ENCODE data around the gene ZBTB8OS.
"Not testable (repeated sequence)": the region's sequence is repeated elsewhere in the genome, so short reads cannot be mapped to it uniquely, and the experiment has no call there.

Gene ZBTB8OS

DNA sequence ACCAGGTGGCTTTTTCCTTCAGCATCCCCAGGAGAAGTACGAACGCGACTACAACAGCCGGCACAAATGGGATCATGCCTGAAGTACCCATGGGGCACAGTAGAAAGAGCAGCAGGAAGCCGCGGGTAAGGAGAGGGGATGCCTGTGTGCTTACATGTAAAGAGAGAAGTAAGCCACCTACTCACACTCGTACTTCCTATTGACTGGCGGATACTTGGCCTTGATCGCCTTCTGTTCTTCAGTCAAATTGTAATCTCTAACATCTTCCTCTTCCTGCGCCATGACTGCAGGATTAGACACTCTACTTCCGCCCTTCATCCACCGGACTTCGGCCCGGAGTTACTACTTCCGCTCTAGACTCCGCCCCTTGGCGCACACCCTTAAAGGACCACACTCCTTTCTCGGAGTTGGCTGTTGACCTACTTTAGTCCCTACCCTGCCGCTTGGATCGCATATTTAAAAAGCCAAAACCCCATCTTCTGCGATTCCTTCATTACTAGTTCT, at the start of gene ZBTB8OS:
TSS of gene ZBTB8OS (minus strand) at position 303 of the 504 bp plus-strand sequence. CDS start at position 282, 21 bp downstream.
- peaks cover 47% of the 10 kb centered on the region for H3K4me1 Mint-ChIP-seq (ENCODE audit: low read depth)
- no peaks in the 10 kb centered on the region for H3K27me3 Mint-ChIP-seq
- peaks cover 10% of the 10 kb centered on the region for H3K36me3 Mint-ChIP-seq
- peak within 1 kb of the TSS; percentile 99 for H3K4me3 Mint-ChIP-seq
- peak within 1 kb of the TSS; percentile 100 for H3K27ac Mint-ChIP-seq
- H3K9me3 Mint-ChIP-seq (ENCODE audit: low read depth), result no peaks in the 10 kb centered on the region

DNA sequence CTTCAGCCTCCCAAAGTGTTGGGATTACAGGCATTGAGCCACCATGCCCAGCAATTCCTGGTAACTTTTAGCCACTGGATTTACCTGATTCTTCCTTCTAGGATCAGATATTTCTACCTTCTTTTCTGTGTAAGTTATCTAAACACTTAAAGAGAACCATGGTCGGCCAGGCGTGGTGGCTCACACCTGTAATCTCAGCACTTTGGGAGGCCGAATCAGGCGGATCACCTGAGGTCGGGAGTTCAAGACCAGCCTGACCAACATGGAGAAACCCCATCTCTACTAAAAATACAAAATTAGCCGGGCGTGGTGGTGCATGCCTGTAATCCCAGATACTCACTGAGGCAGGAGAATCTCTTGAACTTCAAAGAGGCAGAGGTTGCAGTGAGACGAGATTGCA, 46.6 kb upstream of the ZBTB8OS start:
- H3K36me3 Mint-ChIP-seq; H3K27ac Mint-ChIP-seq; H3K4me1 Mint-ChIP-seq (ENCODE audit: low read depth); H3K27me3 Mint-ChIP-seq; H3K9me3 Mint-ChIP-seq (ENCODE audit: low read depth); H3K4me3 Mint-ChIP-seq: not testable (repeated sequence)

DNA sequence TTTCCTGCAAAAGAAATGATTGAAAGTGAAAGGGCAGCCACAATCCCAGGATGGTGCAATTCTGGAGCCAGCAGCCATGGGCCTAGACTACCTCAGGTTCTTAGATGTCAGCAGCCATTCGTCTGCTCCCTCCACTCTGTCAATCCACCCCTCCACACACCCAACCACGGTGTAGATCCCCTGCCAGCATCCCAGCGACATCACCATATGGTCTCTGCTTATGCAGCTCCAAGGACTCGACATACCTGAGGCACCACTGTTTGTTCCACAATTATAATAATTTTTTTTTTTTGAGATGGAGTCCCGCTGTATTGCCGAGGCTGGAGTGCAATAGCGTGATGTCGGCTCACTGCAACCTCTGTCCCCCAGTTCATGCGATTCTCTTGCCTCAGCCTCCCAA, 45.7 kb upstream of the ZBTB8OS start:
- peaks cover under 1% of the 10 kb centered on the region for H3K27me3 Mint-ChIP-seq

DNA sequence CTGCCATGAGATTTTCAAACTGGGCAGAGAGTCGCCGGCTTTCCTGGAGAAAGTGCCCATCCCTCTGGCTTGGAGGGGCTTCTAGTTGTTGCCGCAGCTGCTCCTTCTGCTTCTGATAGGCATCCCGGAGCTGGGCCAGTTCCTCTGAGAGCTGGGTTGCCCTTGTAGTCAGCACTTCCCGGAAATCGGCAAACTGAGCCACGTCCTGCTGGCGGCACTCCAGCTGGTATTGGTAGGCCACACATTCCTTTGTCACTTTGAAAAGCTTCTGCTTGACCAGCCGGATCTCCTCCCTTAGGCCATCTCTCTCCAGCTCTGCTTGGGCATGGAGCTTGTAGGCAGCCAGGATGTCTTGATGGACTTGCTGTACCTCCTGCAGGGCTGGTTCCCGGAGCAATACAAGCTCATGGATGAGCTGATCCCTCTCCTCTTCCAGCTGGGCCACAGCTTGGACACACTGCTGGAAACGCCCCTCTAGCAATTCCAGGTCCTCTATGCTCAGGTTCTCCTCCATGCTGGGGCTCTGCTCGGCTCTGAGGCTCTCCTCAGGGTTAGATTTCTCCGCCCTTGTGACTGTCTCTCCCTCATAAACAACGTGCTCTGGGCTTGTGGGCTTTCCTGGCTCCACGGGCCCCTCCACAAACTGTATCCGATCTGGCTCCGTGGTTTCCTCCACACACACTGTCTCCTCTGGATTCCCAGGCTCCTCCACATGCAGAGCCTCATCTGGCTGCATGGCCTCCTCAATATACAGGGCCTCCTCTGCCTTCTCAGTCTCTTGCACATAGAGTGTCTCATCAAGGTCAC, 45.0 kb upstream of the ZBTB8OS start:
- H3K9me3 Mint-ChIP-seq (ENCODE audit: low read depth), result no peaks in the 10 kb centered on the region
- H3K36me3 Mint-ChIP-seq, result no peaks in the 10 kb centered on the region
- no peaks in the 10 kb centered on the region for H3K4me1 Mint-ChIP-seq (ENCODE audit: low read depth)
- H3K27ac Mint-ChIP-seq, result no peak overlapping the region
- no peak overlapping the region for H3K4me3 Mint-ChIP-seq
- no peaks in the 10 kb centered on the region for H3K27me3 Mint-ChIP-seq

More for the DNA sequence above, 45.7 kb upstream of the ZBTB8OS start:
- no peak overlapping the region for H3K4me3 Mint-ChIP-seq
- no peak overlapping the region for H3K27ac Mint-ChIP-seq
- H3K9me3 Mint-ChIP-seq (ENCODE audit: low read depth), result no peaks in the 10 kb centered on the region
- no peaks in the 10 kb centered on the region for H3K36me3 Mint-ChIP-seq
- no peaks in the 10 kb centered on the region for H3K4me1 Mint-ChIP-seq (ENCODE audit: low read depth)

DNA sequence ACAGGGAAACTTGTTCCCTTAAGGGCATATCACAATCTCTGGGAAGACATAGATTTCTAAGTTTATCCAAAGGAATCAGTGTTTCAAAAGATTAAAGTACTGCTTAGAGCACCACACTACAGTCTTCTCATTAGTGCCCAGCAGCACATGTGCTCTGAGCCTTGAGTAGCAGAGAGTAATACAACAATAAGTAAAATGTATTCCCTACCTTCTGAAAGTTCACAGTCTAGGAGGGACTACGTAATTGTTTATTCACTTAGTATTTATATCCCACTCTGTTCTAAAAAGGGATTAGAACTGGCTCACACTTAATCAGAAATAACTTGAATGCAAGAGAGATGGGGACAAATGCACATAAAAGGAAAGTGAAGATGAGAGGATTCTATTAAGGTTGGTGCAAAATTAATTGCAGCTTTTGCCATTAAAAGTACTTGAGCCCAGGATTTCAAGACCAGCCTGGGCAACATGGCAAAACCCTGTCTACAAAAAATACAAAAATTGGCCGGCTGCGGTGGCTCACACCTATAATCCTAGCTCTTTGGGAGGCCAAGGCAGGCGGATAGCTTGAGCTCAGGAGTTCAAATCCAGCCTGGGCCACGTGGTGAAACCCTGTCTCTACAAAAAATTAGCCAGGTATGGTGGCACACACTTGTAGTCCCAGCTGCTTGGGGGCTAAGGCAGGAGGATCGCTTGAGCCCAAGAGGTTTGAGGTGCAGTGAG, 43.3 kb upstream of the ZBTB8OS start:
- no peak overlapping the region for H3K4me3 Mint-ChIP-seq
- H3K36me3 Mint-ChIP-seq, result no peaks in the 10 kb centered on the region
- H3K27ac Mint-ChIP-seq, result no peak overlapping the region
- no peaks in the 10 kb centered on the region for H3K27me3 Mint-ChIP-seq
- no peaks in the 10 kb centered on the region for H3K9me3 Mint-ChIP-seq (ENCODE audit: low read depth)
- no peaks in the 10 kb centered on the region for H3K4me1 Mint-ChIP-seq (ENCODE audit: low read depth)

DNA sequence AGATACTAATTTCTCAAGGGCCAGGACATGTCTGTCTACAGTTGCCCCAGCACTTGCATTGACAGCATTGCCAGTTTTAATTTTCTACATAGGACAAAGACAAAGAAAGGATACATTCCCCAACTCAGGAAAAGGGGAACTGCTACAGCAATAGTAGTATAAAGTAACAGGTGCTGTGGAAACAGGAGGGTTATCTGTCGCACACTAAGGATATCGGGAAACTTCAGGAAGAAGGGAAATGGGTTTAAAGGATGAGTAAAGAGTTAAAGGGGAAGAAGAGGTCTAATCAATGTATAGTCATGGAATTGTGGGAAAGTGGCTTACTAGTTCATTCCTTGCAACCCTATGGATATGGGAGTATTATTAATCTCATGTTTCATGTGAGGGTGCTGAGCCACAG, 36.0 kb upstream of the ZBTB8OS start:
- Mint-ChIP-seq H3K27ac (peak overlapping the region; percentile 46), H3K27me3 (no peaks in the 10 kb centered on the region), H3K9me3 (ENCODE audit: low read depth) (no peaks in the 10 kb centered on the region), H3K36me3 (no peaks in the 10 kb centered on the region), H3K4me1 (ENCODE audit: low read depth) (peaks cover 5% of the 10 kb centered on the region), H3K4me3 (no peak overlapping the region)

DNA sequence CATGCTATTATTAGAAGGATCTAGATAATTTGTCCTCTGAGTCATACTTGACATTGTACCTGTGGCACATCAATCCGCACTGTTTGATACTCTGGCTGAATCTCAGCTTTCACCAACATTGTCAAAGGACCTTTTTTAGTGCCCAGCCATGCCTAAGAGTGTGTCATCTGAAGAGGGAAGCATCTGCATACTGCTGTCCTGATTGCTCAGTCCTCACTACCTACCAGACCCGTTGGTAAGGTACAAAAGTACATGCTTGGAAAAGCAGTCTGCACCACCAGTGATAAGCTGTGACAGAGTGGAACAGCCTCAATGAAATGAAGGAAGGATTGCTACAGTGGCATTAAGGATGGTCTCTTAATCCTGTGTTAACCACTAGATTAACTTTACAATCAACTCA, 35.1 kb upstream of the ZBTB8OS start:
- no peak overlapping the region for H3K4me3 Mint-ChIP-seq
- H3K27me3 Mint-ChIP-seq, result no peaks in the 10 kb centered on the region
- H3K27ac Mint-ChIP-seq, result no peak overlapping the region

DNA sequence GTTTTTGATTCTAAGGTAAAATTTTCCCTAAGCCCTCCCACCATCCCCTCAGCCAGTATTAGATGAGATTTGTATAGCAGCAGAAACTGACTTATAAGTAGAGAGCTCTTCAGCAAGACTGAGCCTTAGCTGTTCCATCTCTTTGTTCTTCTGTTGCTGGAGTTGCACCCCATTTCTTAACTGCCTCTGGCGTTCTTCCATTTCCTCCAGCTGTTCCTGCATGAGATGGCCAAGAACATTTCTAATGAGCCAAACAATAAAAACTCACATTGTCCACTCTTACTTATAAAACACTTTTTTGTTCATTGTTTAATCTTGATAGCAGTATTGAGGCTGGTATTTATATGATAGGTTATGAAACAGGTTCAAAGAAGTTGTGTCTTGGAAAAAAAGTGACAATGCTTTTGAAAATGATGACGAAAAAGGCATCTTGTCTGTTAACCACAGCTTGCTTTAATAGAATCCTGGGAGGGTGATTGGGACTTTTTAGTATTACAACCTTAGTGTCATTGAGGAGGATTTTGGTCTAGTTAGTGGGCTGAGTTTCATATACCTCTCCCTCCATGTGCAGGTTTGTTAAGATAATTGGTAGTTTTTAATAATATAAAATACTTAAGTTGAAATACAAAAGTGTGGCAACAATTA, 33.9 kb upstream of the ZBTB8OS start:
- no peaks in the 10 kb centered on the region for H3K27me3 Mint-ChIP-seq
- peak overlapping the region; percentile 51 for H3K27ac Mint-ChIP-seq
- peaks cover 5% of the 10 kb centered on the region for H3K4me1 Mint-ChIP-seq (ENCODE audit: low read depth)
- no peak overlapping the region for H3K4me3 Mint-ChIP-seq
- H3K36me3 Mint-ChIP-seq, result no peaks in the 10 kb centered on the region
- H3K9me3 Mint-ChIP-seq (ENCODE audit: low read depth), result no peaks in the 10 kb centered on the region

More for the DNA sequence above, 35.1 kb upstream of the ZBTB8OS start:
- Mint-ChIP-seq H3K4me1 (ENCODE audit: low read depth) (peaks cover 5% of the 10 kb centered on the region), H3K9me3 (ENCODE audit: low read depth) (no peaks in the 10 kb centered on the region), H3K36me3 (no peaks in the 10 kb centered on the region)

DNA sequence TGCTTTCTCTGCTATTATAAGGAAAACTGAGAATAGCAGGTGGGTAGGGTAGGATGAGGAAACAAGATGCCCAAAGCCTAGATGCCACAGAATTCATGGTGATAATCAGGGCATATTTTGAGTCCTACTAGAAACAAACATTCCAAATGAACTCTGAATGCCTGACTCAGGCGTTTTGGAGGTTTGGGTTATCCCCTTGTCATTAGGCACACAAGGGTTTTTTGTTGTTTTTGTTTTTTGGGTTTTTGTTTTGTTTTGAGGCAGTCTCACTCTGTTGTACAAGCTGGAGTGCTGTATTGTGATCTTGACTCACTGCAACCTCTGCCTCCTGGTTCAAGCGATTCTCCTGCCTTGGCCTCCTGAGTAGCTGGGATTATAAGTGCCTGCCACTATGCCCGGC, 33.0 kb upstream of the ZBTB8OS start:
- peaks cover 5% of the 10 kb centered on the region for H3K4me1 Mint-ChIP-seq (ENCODE audit: low read depth)
- no peaks in the 10 kb centered on the region for H3K9me3 Mint-ChIP-seq (ENCODE audit: low read depth)
- H3K27ac Mint-ChIP-seq, result no peak overlapping the region
- no peaks in the 10 kb centered on the region for H3K36me3 Mint-ChIP-seq
- no peaks in the 10 kb centered on the region for H3K27me3 Mint-ChIP-seq
- H3K4me3 Mint-ChIP-seq, result no peak overlapping the region

DNA sequence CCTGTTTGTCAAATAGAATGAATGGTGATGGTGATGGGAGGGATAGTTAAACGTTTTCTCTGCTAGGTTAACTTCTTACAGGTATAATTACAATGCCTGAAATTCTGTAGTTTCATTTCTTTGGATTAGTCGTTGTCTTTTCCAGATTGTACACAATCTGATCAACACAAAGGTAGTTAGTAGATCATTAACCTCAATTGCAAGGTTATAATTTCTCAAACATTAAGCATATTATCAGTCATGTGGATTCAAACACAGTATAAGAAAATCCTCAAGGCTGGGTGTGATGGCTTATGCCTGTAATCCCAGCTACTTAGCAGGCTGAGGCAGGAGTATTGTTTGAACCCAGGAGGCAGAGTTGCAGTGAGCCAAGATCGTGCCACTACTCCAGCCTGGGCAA, 31.6 kb upstream of the ZBTB8OS start:
- no peak overlapping the region for H3K4me3 Mint-ChIP-seq
- H3K27ac Mint-ChIP-seq, result no peak overlapping the region
- H3K4me1 Mint-ChIP-seq (ENCODE audit: low read depth), result peaks cover 5% of the 10 kb centered on the region
- H3K27me3 Mint-ChIP-seq, result no peaks in the 10 kb centered on the region
- H3K36me3 Mint-ChIP-seq, result peaks cover 3% of the 10 kb centered on the region
- H3K9me3 Mint-ChIP-seq (ENCODE audit: low read depth), result no peaks in the 10 kb centered on the region

DNA sequence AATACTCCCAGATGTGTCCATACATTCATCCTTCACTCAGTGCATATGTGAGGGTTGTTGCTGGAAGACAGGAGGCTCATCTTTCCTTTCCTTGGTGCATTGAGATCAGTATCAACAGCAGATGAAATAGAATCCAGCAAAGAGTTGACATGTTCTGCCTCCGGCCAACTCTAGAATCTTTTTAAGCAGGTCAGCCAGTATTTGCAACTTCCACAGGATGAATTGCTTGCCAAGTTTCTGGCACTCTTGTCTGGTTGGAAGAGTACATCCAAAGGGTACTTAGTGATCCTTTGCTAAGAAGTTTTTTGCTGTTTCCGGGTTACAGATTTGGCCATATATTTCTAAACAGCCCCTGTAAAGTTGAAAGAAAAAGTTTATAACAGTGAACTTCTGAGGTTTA, 31.2 kb upstream of the ZBTB8OS start:
- peaks cover 5% of the 10 kb centered on the region for H3K4me1 Mint-ChIP-seq (ENCODE audit: low read depth)
- no peaks in the 10 kb centered on the region for H3K9me3 Mint-ChIP-seq (ENCODE audit: low read depth)
- H3K27me3 Mint-ChIP-seq, result no peaks in the 10 kb centered on the region
- H3K36me3 Mint-ChIP-seq, result peaks cover 3% of the 10 kb centered on the region
- H3K27ac Mint-ChIP-seq, result no peak overlapping the region
- H3K4me3 Mint-ChIP-seq, result no peak overlapping the region

DNA sequence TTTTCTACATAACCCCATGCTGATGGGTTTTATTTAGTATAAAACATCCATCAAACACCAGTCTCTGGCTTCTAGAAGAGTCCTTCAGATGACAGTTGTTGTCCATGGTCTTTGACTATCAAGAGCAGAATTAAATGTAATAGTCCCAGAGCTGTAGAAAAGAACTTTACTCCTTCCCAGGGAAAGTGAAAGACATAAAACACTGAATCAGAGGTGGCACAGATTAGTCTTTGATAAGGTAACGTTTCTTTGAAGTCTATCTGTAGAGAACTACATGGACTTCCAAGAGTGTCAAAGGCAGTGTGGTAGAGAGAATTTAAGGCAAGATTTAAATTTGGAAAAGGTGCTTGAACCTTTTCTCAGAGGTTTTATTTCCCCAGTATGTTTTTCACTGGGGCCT, 30.3 kb upstream of the ZBTB8OS start:
- Mint-ChIP-seq H3K27ac (peak overlapping the region; percentile 0), H3K9me3 (ENCODE audit: low read depth) (no peaks in the 10 kb centered on the region), H3K27me3 (no peaks in the 10 kb centered on the region), H3K4me3 (no peak overlapping the region), H3K36me3 (peaks cover 5% of the 10 kb centered on the region), H3K4me1 (ENCODE audit: low read depth) (peaks cover 5% of the 10 kb centered on the region)

DNA sequence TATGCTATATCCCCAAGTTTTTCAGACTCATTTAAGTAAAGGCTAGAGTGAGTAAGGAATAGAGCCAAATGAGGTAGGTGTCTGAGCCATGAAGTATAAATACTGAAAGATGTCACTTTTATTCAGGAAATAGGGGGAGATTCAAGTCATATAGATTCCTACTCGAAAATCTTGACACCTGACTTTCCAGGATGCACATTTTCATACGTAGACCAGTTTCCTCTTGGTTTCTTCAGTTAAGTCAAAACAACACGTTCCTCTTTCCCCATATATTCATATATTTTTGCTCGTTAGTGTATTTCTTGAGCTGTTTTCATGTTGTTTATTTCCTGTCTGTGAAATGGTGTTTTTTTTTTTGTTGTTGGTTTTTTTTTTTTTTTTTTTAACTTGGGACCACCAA, 29.6 kb upstream of the ZBTB8OS start:
- H3K4me1 Mint-ChIP-seq (ENCODE audit: low read depth); H3K27ac Mint-ChIP-seq; H3K27me3 Mint-ChIP-seq; H3K9me3 Mint-ChIP-seq (ENCODE audit: low read depth); H3K36me3 Mint-ChIP-seq; H3K4me3 Mint-ChIP-seq: not testable (repeated sequence)

DNA sequence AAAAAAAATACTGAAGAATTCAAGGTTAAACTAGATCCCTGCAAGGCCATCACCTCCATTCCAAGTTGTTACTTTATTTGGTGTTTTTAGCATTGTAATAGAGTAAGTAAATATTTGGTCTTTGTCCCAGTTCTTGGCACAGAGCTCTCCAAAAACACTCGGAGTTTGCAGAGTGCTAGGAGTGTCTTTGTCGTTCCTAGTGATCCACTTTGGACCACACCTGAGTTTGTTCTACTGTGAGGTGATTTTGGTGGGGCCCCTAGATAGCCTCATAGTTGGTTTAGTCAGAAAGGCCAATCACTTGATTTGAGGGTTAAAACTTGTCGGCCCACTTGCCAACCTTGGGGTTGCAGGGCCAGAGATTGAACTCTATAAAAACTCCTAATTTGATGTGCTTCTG, 26.6 kb upstream of the ZBTB8OS start:
- Mint-ChIP-seq H3K36me3 (peaks cover 5% of the 10 kb centered on the region), H3K27me3 (no peaks in the 10 kb centered on the region), H3K4me3 (no peak overlapping the region), H3K9me3 (ENCODE audit: low read depth) (no peaks in the 10 kb centered on the region), H3K4me1 (ENCODE audit: low read depth) (no peaks in the 10 kb centered on the region), H3K27ac (no peak overlapping the region)

DNA sequence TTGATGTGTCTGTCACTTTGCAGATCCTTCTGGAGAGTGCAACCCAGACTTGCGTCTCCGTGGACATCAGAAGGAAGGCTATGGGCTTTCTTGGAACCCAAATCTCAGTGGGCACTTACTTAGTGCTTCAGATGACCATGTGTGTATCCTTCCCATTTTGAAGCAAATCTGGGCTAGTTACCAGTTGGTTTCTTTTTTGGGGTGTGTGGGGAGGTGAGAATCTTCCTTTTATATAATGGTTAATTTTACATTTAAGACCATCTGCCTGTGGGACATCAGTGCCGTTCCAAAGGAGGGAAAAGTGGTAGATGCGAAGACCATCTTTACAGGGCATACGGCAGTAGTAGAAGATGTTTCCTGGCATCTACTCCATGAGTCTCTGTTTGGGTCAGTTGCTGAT, 18.4 kb upstream of the ZBTB8OS start:
- not testable (repeated sequence) for H3K36me3 Mint-ChIP-seq; H3K27ac Mint-ChIP-seq; H3K4me3 Mint-ChIP-seq; H3K4me1 Mint-ChIP-seq (ENCODE audit: low read depth); H3K27me3 Mint-ChIP-seq; H3K9me3 Mint-ChIP-seq (ENCODE audit: low read depth)
